Measurements from ENCODE around the gene MPZ. TPM values are rescaled to one million over a fixed set of nuclear protein-coding genes. Genes with fewer than 3 reads are reported as not detected.
A peak's percentile ranks its signal among the peaks of the same experiment; 100 is the strongest.

The MPZ gene
- total and polyA plus RNA-seq, 10 of the 15 experiments (the other 5 are each of a cell fraction or from before 2014, with no cell fraction given), result 0.09 to 6.9 (median 4.7) TPM

DNA sequence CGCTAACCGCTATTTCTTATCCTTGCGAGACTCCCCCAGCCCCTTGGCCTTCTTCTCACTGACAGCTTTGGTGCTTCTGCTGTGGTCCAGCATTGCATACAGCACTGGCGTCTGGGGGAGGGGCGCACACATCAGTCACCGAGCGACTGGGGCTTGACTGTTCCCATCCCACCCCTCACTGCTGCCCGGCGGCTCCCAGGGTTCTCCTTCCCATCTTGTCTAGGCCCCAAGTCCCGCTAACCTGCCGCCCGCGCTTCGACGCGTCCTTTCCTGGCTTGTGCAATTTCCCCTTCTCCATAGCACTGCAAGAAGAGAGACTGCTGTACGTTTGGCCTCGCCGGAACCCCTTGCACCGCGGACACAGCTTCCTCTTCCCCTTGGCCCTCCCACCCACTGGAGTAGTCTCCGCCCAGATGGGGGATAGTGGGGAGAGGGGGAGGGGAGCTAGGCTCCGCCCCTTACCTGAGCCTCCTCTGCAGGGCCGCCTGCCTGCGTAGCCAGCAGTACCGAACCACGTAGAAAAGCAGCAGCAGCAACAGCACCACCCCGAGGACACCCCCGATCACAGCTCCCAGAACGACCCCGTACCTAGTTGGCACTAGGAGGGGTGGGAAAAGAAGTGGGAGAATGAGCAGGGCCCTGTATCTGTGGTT lies 3.8 kb downstream of the MPZ start:
- H3K27me3 ChIP-seq (replicated peaks in 1 of 2; ENCODE audit: control insufficient read depth in 2 of 2, insufficient read depth in 2 of 2, low read length in 1 of 2), result no peaks in the 10 kb centered on the region
- H3K9me3 ChIP-seq (replicated peaks; ENCODE audit: control insufficient read depth, insufficient read depth, low read length), result no peaks in the 10 kb centered on the region
- ChIA-PET CTCF (interaction anchor here (0.5 to 6.8 kb wide), 22 partner anchors 12 to 750 kb away, joined by 3 to 66 read pairs (median 4); partner anchors contain the start of genes APOA2, CFAP126, NDUFS2 and TOMM40L), POLR2A (interaction anchor here (0.5 to 1.3 kb wide), 4 partner anchors 8 to 104 kb away, joined by 3 to 6 read pairs (median 4); partner anchors contain the start of gene SDHC), RAD21 (ENCODE audit: unreplicated experiment) (interaction anchor here (0.6 to 3.1 kb wide), 8 partner anchors 15 to 401 kb away, joined by 3 to 22 read pairs (median 4); partner anchors contain the start of genes FCRLA, NDUFS2 and TOMM40L), SMC1A (ENCODE audit: uncharacterized antibody, unreplicated experiment) (interaction anchor here (0.5 to 2.5 kb wide), 8 partner anchors 15 to 120 kb away, joined by 3 to 18 read pairs (median 4); partner anchors contain the start of genes NDUFS2 and TOMM40L)
- H3K4me2 ChIP-seq (ENCODE audit: control insufficient read depth, insufficient read depth), result peak overlapping the region; percentile 98
- BruUV-seq (replicated peaks), result TSS peak; percentile 80
- peak overlapping the region; percentile 94 for H3K4me3 ChIP-seq
- peak; percentile 65 for DNase-seq (ENCODE audit: low read depth, low spot score)
- no peaks in the 10 kb centered on the region for H3K36me3 ChIP-seq (ENCODE audit: control insufficient read depth in 2 of 2, insufficient read depth in 2 of 2, low read length in 1 of 2)
- peak; percentile 91 for FAIRE-seq
- in situ Hi-C loops (cut with MboI) (no loop called here), intact Hi-C loops (cut with micrococcal nuclease; ENCODE audit: unreplicated experiment) (loop anchor here (5.0 kb wide), 1 partner anchor 79 kb away; the partner anchor contains the start of gene TOMM40L)
- H3K27ac ChIP-seq (ENCODE audit: control insufficient read depth, insufficient read depth), result peak overlapping the region; percentile 13; the same call in 1 of the 2 replicates
- peaks cover 12% of the 10 kb centered on the region for H3K4me1 ChIP-seq (ENCODE audit: control insufficient read depth, insufficient read depth, low read length)
- peak; percentile 92 for ATAC-seq
- H3K79me2 ChIP-seq (ENCODE audit: control insufficient read depth, insufficient read depth, low read length), result peaks cover 2% of the 10 kb centered on the region
- H3K9ac ChIP-seq (ENCODE audit: control insufficient read depth, insufficient read depth, low read length), result peak overlapping the region; percentile 71
- 13% methylated on average over 29 of the region's 31 CpGs for WGBS (ENCODE audit: insufficient coverage, insufficient replicate concordance, low lambda C conversion rate, missing lambda C conversion rate)
- H2AFZ ChIP-seq (ENCODE audit: control insufficient read depth, low read depth, low read length), result peak overlapping the region; percentile 38
- no peaks in the 10 kb centered on the region for H4K20me1 ChIP-seq (ENCODE audit: control insufficient read depth, insufficient read depth)
- TF ChIP-seq FOS (IDR thresholded peaks at IDR 0.05; ENCODE audit: borderline replicate concordance, extremely low read depth, insufficient read length) (no peak), CHD1 (IDR thresholded peaks at IDR 0.05; ENCODE audit: low read depth, low read length) (no peak), IKZF2 (IDR thresholded peaks at IDR 0.05) (peak; percentile 19 to 27; a peak in 1 of 4 replicates), CREM (IDR thresholded peaks at IDR 0.05; ENCODE audit: low read depth) (peak; percentile 26; the same call in 1 of the 2 replicates), TBL1XR1 (IDR thresholded peaks at IDR 0.05; ENCODE audit: low read depth, low read length) (no peak), ZNF24 (IDR thresholded peaks at IDR 0.05) (no peak), ETV6 (conservative IDR thresholded peaks at IDR 0.05 in 1 of 2, IDR thresholded peaks at IDR 0.05 in 1 of 2; ENCODE audit: borderline replicate concordance in 1 of 2, low read depth in 1 of 2) (no peak), SPI1 (IDR thresholded peaks at IDR 0.05; ENCODE audit: borderline replicate concordance, insufficient read depth, low read depth, low read length) (no peak), MEF2A (IDR thresholded peaks at IDR 0.05; ENCODE audit: insufficient read depth, low read depth, low read length) (no peak), SIN3A (IDR thresholded peaks at IDR 0.05; ENCODE audit: low read depth, low read length) (no peak), NFYB (IDR thresholded peaks at IDR 0.05; ENCODE audit: insufficient read depth, low read depth, low read length) (no peak), MYB (IDR thresholded peaks at IDR 0.05; ENCODE audit: borderline replicate concordance, low read depth, low read length) (no peak), RB1 (IDR thresholded peaks at IDR 0.05; ENCODE audit: borderline replicate concordance) (no peak), LARP7 (IDR thresholded peaks at IDR 0.05) (no peak), IRF4 (IDR thresholded peaks at IDR 0.05; ENCODE audit: low read depth, low read length) (no peak)
- TF ChIP-seq, protein P1, sequence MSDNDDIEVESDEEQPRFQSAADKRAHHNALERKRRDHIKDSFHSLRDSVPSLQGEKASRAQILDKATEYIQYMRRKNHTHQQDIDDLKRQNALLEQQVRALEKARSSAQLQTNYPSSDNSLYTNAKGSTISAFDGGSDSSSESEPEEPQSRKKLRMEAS (IDR thresholded peaks at IDR 0.05; ENCODE audit: low read depth, low read length), result no peak
- TF ChIP-seq, protein P2, sequence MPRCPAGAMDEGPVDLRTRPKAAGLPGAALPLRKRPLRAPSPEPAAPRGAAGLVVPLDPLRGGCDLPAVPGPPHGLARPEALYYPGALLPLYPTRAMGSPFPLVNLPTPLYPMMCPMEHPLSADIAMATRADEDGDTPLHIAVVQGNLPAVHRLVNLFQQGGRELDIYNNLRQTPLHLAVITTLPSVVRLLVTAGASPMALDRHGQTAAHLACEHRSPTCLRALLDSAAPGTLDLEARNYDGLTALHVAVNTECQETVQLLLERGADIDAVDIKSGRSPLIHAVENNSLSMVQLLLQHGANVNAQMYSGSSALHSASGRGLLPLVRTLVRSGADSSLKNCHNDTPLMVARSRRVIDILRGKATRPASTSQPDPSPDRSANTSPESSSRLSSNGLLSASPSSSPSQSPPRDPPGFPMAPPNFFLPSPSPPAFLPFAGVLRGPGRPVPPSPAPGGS (IDR thresholded peaks at IDR 0.05; ENCODE audit: borderline replicate concordance, insufficient read depth, low read depth, low read length, poor library complexity, severe bottlenecking), result no peak
- TF ChIP-seq, protein P3, sequence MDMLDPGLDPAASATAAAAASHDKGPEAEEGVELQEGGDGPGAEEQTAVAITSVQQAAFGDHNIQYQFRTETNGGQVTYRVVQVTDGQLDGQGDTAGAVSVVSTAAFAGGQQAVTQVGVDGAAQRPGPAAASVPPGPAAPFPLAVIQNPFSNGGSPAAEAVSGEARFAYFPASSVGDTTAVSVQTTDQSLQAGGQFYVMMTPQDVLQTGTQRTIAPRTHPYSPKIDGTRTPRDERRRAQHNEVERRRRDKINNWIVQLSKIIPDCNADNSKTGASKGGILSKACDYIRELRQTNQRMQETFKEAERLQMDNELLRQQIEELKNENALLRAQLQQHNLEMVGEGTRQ (IDR thresholded peaks at IDR 0.05; ENCODE audit: borderline replicate concordance, low read depth, low read length), result no peak
- TF ChIP-seq, protein P4, sequence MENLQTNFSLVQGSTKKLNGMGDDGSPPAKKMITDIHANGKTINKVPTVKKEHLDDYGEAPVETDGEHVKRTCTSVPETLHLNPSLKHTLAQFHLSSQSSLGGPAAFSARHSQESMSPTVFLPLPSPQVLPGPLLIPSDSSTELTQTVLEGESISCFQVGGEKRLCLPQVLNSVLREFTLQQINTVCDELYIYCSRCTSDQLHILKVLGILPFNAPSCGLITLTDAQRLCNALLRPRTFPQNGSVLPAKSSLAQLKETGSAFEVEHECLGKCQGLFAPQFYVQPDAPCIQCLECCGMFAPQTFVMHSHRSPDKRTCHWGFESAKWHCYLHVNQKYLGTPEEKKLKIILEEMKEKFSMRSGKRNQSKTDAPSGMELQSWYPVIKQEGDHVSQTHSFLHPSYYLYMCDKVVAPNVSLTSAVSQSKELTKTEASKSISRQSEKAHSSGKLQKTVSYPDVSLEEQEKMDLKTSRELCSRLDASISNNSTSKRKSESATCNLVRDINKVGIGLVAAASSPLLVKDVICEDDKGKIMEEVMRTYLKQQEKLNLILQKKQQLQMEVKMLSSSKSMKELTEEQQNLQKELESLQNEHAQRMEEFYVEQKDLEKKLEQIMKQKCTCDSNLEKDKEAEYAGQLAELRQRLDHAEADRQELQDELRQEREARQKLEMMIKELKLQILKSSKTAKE (IDR thresholded peaks at IDR 0.05; ENCODE audit: low read depth, poor library complexity, severe bottlenecking), result no peak
